IgD-negative memory B cell (primary cell): ENCODE data around the gene TAAR1. TPM values are rescaled to one million over a fixed set of nuclear protein-coding genes. Genes with fewer than 3 reads are reported as not detected.
"Not testable (repeated sequence)": the region's sequence is repeated elsewhere in the genome, so short reads cannot be mapped to it uniquely, and the experiment has no call there.

Experiments used
- H3K27ac Mint-ChIP-seq, 3 donors: one replicate each; pipeline ENCODE4 v1.8.0; 2020 to 2022; ENCODE audit warnings: mild to moderate bottlenecking in 3 of 3, mixed read lengths in 3 of 3, moderate library complexity in 1 of 3
- H3K27me3 Mint-ChIP-seq: one replicate; pipeline ENCODE4 v1.8.0; 2021; ENCODE audit warnings: mixed read lengths
- H3K36me3 Mint-ChIP-seq: one replicate; pipeline ENCODE4 v1.8.0; 2020; ENCODE audit warnings: mild to moderate bottlenecking, mixed read lengths
- H3K4me1 Mint-ChIP-seq, 3 donors: one replicate each; pipeline ENCODE4 v1.8.0; 2020 to 2022; ENCODE audit warnings: mixed read lengths in 3 of 3, mild to moderate bottlenecking in 1 of 3
- H3K4me3 Mint-ChIP-seq, 4 donors: one replicate each; pipeline ENCODE4 v1.8.0; 2020 to 2022; ENCODE audit warnings: mild to moderate bottlenecking in 4 of 4, mixed read lengths in 4 of 4, moderate library complexity in 3 of 4
- H3K9me3 Mint-ChIP-seq, 3 donors: one replicate each; pipeline ENCODE4 v1.8.0; 2020 to 2021; ENCODE audit warnings: mixed read lengths in 3 of 3, mild to moderate bottlenecking in 1 of 3
- polyA plus RNA-seq: library from polyadenylated mRNA; unstranded; fragments of 300-500 nt; fragmentation: Illumina TruSeq; gene quantifications from one replicate; pipeline ENCODE4 v1.2.3, GENCODE V29; 2021

The TAAR1 gene
- polyA plus RNA-seq, 1 donor from 2014 or later: not detected

DNA sequence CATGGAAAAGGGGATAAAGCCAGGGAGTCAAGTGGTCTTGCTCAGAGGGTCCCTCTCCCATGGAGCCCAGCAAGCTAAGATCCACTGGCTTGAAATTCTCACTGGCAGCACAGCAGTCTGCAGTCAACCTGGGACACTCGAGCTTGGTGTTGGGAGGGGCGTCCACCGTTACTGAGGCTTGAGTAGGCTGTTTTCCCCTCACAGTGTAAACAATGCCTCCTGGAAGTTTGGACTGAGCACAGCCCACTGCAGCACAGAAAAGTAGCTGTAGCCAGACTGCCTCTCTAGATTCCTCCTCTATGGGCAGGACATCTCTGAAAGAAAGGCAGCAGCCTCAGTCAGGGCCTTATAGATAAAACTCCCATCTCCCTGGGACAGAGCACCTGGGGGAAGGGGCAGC, 23.7 kb downstream of the TAAR1 start:
- Mint-ChIP-seq H3K9me3 (peaks cover 2 to 10% (median 5%) of the 10 kb centered on the region in 3 donors), H3K4me1 (peaks cover 3 to 13% (median 6%) of the 10 kb centered on the region in 3 donors)
- not testable (repeated sequence) for H3K4me3 Mint-ChIP-seq, H3K27ac Mint-ChIP-seq, H3K36me3 Mint-ChIP-seq, H3K27me3 Mint-ChIP-seq

DNA sequence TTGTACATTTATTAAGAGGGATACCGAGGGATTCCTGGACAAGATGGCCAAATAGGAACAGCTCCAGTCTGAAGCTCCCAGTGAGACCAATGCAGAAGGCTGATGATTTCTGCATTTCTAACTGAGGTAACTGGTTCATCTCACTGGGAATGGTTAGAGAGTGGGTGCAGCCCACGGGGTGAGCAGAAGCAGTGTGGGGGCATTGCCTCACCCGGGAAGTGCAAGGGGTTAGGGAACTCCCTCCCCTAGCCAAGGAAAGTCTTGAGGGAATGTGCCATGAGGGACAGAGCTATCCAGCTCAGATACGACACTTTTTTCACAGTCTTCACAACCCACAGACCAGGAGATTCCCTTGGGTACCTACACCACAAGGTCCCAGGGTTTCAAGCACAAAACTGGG, 24.2 kb downstream of the TAAR1 start:
- H3K4me1 Mint-ChIP-seq: peaks cover 3 to 13% (median 6%) of the 10 kb centered on the region in 3 donors

DNA sequence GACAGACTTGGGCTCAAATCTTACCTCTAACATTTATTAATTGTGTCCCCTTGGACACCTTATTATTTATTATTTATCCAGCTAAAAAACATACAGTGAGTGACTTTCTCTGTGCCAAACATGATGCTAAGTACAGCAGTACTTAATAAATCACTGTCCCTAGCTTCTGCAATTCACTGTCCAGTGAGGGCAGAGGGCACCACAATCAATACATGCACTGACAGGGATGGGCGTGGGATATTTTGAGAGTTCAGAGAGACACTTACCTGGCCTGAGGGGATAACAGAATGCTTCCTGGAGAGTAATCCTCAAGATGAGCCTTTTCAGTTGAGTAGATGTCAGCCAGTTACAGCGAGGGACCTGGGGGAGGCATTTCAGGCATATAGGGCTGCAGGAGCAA, 25.6 kb downstream of the TAAR1 start:
- no peaks in the 10 kb centered on the region for H3K36me3 Mint-ChIP-seq
- peaks cover 0 to under 1% (median 0%) of the 10 kb centered on the region in 3 donors for H3K4me1 Mint-ChIP-seq
- H3K4me3 Mint-ChIP-seq: no peak overlapping the region
- H3K9me3 Mint-ChIP-seq: peaks cover 2 to 10% (median 5%) of the 10 kb centered on the region in 3 donors
- H3K27ac Mint-ChIP-seq: no peak overlapping the region
- H3K27me3 Mint-ChIP-seq: peaks cover 10% of the 10 kb centered on the region

More for the DNA sequence above, 24.2 kb downstream of the TAAR1 start:
- Mint-ChIP-seq H3K27ac (no peak overlapping the region), H3K36me3 (no peaks in the 10 kb centered on the region), H3K27me3 (peaks cover 8% of the 10 kb centered on the region), H3K4me3 (no peak overlapping the region), H3K9me3 (peaks cover 2 to 10% (median 5%) of the 10 kb centered on the region in 3 donors)

DNA sequence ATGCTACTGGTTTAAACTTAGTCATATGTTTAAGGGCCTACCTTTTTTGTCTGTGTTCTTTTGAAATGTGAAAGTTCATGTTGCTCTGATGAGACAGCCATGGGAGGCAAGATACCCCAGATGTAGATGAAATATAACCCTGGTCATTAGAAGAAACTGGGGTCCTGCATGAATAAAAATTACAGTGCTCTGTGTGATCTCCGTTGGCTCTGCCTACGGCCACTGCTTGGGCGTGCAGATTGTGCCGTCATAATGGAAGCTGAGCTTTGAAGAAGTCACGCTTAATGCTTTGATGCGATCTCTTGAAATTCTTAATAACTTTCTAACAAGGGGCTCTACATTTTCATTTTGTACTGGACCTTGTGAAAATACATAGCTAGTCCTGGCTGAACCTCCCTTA, 34.8 kb downstream of the TAAR1 start, which contains the start of gene TAAR2:
Gene TAAR2, minus strand, starts transcription at position 101 of the 400 bp plus-strand sequence. Its CDS starts 0 bp downstream, at position 101.
- H3K27me3 Mint-ChIP-seq: peaks cover 6% of the 10 kb centered on the region
- peak within 1 kb of the TSS in 1 of 3 donors; percentile 36 for H3K27ac Mint-ChIP-seq
- no peak within 1 kb of the TSS for H3K4me3 Mint-ChIP-seq
- H3K4me1 Mint-ChIP-seq: no peaks in the 10 kb centered on the region
- no peaks in the 10 kb centered on the region for H3K36me3 Mint-ChIP-seq
- peaks cover 0 to 4% (median 4%) of the 10 kb centered on the region in 3 donors for H3K9me3 Mint-ChIP-seq

- Mint-ChIP-seq H3K27me3 (peaks cover 6% of the 10 kb centered on the region), H3K4me1 (no peaks in the 10 kb centered on the region), H3K36me3 (no peaks in the 10 kb centered on the region), H3K4me3 (no peak overlapping the region), H3K27ac (no peak overlapping the region), H3K9me3 (peaks cover 0 to 4% (median 4%) of the 10 kb centered on the region in 3 donors)
Measured at GRCh38 chr6:132623106-132623845, 35.7 kb downstream of the TAAR1 start.

GRCh38 chr6:132616677-132617076, 42.3 kb downstream of the TAAR1 start:
- Mint-ChIP-seq H3K27me3 (no peaks in the 10 kb centered on the region), H3K9me3 (no peaks in the 10 kb centered on the region), H3K4me1 (peaks cover 6 to 21% (median 7%) of the 10 kb centered on the region in 3 donors), H3K36me3 (no peaks in the 10 kb centered on the region), H3K4me3 (peak overlapping the region in 1 of 4 donors; percentile 28), H3K27ac (peak overlapping the region in 1 of 3 donors; percentile 22)

GRCh38 chr6:132614554-132614953, 44.4 kb downstream of the TAAR1 start:
- Mint-ChIP-seq H3K27me3 (no peaks in the 10 kb centered on the region), H3K36me3 (no peaks in the 10 kb centered on the region), H3K4me3 (peak overlapping the region; percentile 74 to 90 (median 84)), H3K9me3 (no peaks in the 10 kb centered on the region), H3K27ac (peak overlapping the region in 1 of 3 donors; percentile 40), H3K4me1 (peaks cover 6 to 21% (median 7%) of the 10 kb centered on the region in 3 donors)

- Mint-ChIP-seq H3K36me3 (no peaks in the 10 kb centered on the region), H3K4me3 (peak overlapping the region in 1 of 4 donors; percentile 22), H3K27ac (no peak overlapping the region), H3K27me3 (no peaks in the 10 kb centered on the region), H3K4me1 (peaks cover 6 to 21% (median 7%) of the 10 kb centered on the region in 3 donors), H3K9me3 (no peaks in the 10 kb centered on the region)
Measured at GRCh38 chr6:132612449-132613108, 46.4 kb downstream of the TAAR1 start.

- Mint-ChIP-seq H3K27ac (no peak overlapping the region), H3K9me3 (no peaks in the 10 kb centered on the region), H3K36me3 (no peaks in the 10 kb centered on the region), H3K27me3 (peaks cover 2% of the 10 kb centered on the region), H3K4me3 (no peak overlapping the region), H3K4me1 (peaks cover 6 to 18% (median 6%) of the 10 kb centered on the region in 3 donors)
Measured at GRCh38 chr6:132611616-132612015, 47.4 kb downstream of the TAAR1 start.

- H3K4me1 Mint-ChIP-seq: peaks cover 4 to 6% (median 4%) of the 10 kb centered on the region in 3 donors
- H3K36me3 Mint-ChIP-seq: no peaks in the 10 kb centered on the region
- no peak overlapping the region for H3K4me3 Mint-ChIP-seq
- no peaks in the 10 kb centered on the region for H3K9me3 Mint-ChIP-seq
- no peak overlapping the region for H3K27ac Mint-ChIP-seq
- H3K27me3 Mint-ChIP-seq: peaks cover 2% of the 10 kb centered on the region
Measured at GRCh38 chr6:132607544-132608233, 51.3 kb downstream of the TAAR1 start.

DNA sequence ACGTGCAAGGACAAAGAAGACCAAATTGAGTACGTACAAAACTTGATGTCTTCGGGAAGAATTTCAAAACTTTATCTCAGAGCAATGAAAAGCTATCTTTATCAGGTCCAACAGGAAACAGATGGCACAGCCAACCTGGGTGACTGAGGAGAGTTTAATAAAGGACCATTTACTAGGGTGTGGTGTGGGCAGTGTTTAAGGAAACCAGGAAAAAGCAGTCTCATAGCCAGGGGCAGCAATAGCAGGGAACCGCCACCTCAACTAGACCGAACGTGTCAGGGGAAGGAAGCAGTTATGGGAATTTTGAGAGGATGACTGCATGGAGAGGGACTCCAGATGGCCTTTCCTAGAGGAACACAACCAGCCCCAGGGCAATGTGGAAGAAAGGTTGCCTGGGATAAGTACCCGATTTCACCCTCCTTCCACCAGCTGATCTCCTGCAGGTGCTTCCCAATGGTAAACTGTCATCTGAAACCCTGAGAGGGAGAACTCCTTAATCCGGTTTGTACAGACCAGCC, 54.3 kb downstream of the TAAR1 start:
- H3K9me3 Mint-ChIP-seq: no peaks in the 10 kb centered on the region
- H3K4me3 Mint-ChIP-seq: peak overlapping the region in 1 of 4 donors; percentile 51
- H3K27ac Mint-ChIP-seq: no peak overlapping the region
- H3K36me3 Mint-ChIP-seq: no peaks in the 10 kb centered on the region
- H3K4me1 Mint-ChIP-seq: no peaks in the 10 kb centered on the region
- H3K27me3 Mint-ChIP-seq: peaks cover 2% of the 10 kb centered on the region

DNA sequence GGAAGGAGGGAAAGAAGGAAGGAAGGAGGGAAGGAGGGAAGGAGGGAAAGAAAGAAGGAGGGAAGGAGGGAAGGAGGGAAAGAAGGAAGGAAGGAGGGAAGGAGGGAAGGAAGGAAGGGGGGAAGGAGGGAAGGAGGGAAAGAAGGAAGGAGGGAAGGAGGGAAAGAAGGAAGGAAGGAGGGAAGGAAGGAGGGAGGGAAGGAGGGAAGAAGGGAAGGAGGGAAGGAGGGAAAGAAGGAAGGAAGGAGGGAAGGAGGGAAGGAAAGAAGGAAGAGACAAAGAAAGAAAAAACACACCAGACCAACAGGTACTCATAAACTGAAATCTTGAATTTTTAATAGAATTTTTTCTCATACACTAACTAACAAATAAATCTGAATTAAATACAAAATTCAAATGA, 58.1 kb downstream of the TAAR1 start:
- H3K27me3 Mint-ChIP-seq, H3K27ac Mint-ChIP-seq, H3K4me1 Mint-ChIP-seq, H3K36me3 Mint-ChIP-seq, H3K4me3 Mint-ChIP-seq, H3K9me3 Mint-ChIP-seq: not testable (repeated sequence)

- peaks cover 4% of the 10 kb centered on the region for H3K27me3 Mint-ChIP-seq
- no peaks in the 10 kb centered on the region for H3K9me3 Mint-ChIP-seq
- H3K4me1 Mint-ChIP-seq: no peaks in the 10 kb centered on the region
- H3K27ac Mint-ChIP-seq: no peak overlapping the region
- no peaks in the 10 kb centered on the region for H3K36me3 Mint-ChIP-seq
- H3K4me3 Mint-ChIP-seq: no peak overlapping the region
Measured at GRCh38 chr6:132598473-132598872, 60.5 kb downstream of the TAAR1 start.

- peaks cover 0 to 1% (median 0%) of the 10 kb centered on the region in 3 donors for H3K4me1 Mint-ChIP-seq
- H3K4me3 Mint-ChIP-seq: no peak overlapping the region
- no peaks in the 10 kb centered on the region for H3K36me3 Mint-ChIP-seq
- no peak overlapping the region for H3K27ac Mint-ChIP-seq
- H3K27me3 Mint-ChIP-seq: peaks cover 4% of the 10 kb centered on the region
- no peaks in the 10 kb centered on the region for H3K9me3 Mint-ChIP-seq
Measured at GRCh38 chr6:132596201-132596600, 62.8 kb downstream of the TAAR1 start.
